Tongue (tissue), 2 donors: ENCODE data around the gene MUTYH. TPM values are rescaled to one million over a fixed set of nuclear protein-coding genes. Genes with fewer than 3 reads are reported as not detected.
"Not testable (repeated sequence)": the region's sequence is repeated elsewhere in the genome, so short reads cannot be mapped to it uniquely, and the experiment has no call there.

Source experiments
- DNase-seq: peaks from one replicate; pipeline ENCODE4 v3.0.0-alpha.2; 2015
- total RNA-seq: library from RNA; depleted of rRNA; stranded (reverse); fragments of >200 nt; gene quantifications from one replicate; pipeline ENCODE4 v1.2.3, GENCODE V29; 2014

The MUTYH gene
- total RNA-seq, 1 donor from 2014 or later = 15.9 TPM

DNA sequence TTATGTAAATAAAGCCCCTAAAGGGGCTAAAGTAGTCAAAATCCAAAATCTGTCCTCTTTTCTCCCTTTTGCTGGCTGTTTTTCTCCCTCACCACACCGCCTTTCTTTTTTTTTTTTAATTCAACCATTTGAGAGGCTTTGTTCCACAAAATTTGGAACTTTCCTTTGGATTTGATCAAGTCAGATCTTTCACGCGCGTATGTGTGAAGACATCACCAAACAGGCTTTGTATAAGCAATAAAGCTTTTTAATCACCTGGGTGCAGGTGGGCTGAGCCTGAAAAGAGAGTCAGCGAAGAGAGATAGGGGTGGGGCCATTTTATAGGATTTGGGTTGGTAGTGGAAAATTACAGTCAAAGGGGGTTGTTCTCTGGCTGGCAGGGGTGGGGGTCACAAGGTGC lies 18.8 kb downstream of the MUTYH start:
- no peak for DNase-seq

GRCh38 chr1:45319761-45320160 lies 20.5 kb downstream of the MUTYH start:
- no peak for DNase-seq

GRCh38 chr1:45317166-45317565 lies 23.1 kb downstream of the MUTYH start:
- no peak for DNase-seq

- DNase-seq = no peak
Observed at GRCh38 chr1:45314266-45314665, 26.0 kb downstream of the MUTYH start.

GRCh38 chr1:45306905-45307304 lies 33.3 kb downstream of the MUTYH start:
- no peak for DNase-seq

GRCh38 chr1:45306319-45306718 lies 33.9 kb downstream of the MUTYH start:
- DNase-seq = no peak

DNA sequence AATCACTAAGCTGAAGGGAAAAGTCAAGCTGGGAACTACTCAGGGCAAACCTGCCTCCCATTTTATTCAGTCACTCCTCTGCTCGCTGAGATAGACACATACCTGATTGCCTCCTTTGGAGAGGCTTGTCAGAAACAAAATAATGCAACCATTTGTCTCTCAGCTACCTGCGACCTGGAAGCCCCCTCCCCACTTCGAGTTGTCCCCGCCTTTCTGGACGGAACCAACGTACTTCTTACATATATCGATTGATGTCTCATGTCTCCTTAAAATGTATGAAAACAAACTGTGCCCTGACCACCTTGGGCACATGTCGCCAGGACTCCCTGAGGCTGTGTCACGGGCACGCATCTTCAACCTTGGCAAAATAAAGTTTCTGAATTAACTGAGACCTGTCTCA lies 35.0 kb downstream of the MUTYH start:
- DNase-seq = no peak

DNA sequence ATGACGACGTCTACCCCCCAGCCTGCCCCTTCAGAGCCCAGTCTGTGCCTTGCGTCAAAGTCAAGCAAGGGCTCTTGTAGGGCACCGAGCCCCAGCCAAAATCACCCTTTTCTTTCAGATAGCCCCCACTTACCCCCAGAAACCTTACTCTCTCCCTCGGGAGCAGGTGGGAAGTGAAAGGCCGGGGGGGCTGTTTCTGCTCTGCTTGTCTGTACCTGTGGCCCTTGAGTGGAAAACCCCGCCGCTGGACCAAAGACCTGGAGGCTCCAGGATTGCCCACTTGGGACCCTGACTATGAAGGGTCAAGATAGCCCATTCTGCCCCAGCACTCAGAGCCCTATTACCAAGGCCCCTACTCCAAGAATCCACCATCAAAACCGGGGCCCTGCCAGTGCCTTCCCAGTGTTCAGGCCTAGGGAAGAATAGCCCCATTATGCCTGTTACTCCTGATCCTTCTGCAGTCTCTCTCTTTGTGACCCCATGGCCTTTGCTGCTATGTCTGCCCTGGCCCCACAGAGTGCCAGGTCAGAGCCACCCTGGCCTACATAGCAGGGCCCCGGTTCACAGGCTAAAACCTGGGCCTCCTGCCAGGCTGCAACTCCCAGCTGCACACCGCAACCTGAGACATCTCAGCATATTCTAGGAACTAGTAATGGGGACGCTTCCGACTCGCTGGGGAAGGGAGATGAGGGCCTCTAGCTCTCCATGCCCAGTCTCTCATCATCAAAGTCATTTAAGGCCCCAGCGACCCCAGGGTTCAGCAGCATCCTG lies 35.7 kb downstream of the MUTYH start:
- no peak for DNase-seq

DNA sequence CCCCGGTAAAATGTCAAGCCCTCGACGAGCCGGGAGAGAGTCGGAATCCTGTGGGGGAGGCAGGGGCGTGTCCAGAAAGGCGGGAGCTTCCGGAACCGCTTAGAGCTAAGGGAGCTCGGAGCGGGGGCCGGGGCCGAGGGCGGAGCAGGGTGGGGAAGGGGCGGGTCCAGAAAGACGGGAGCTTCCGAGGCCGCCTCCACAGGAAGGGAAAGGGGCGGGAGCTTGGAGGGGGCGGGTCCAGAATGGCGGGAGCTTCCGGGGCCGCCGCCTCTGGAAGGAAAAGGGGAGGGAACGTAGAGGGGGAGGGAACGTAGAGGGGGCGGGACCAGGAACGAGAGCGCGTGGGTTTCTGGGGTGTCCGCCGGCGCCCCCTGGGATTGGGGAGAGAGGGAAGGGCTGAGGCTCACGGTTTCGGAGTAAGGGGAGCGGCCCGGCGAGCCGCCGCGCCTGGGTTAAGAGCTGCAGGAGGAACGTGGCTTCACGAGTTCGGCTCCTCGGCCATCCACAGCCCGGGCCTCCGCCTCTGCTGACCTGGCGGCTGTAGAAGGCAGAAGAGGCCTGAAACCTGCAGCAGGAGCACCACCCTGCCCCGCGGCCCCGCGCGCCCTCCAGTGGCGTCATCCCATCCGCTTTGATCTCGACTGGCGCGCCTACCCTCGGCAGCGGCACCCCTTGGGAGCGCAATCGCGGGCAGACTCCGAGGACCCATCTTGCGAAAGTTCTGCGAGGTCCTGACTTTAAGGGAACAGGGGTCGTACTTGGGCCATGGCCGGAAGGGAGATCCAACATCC lies 36.5 kb downstream of the MUTYH start:
- DNase-seq = peak; percentile 99

DNA sequence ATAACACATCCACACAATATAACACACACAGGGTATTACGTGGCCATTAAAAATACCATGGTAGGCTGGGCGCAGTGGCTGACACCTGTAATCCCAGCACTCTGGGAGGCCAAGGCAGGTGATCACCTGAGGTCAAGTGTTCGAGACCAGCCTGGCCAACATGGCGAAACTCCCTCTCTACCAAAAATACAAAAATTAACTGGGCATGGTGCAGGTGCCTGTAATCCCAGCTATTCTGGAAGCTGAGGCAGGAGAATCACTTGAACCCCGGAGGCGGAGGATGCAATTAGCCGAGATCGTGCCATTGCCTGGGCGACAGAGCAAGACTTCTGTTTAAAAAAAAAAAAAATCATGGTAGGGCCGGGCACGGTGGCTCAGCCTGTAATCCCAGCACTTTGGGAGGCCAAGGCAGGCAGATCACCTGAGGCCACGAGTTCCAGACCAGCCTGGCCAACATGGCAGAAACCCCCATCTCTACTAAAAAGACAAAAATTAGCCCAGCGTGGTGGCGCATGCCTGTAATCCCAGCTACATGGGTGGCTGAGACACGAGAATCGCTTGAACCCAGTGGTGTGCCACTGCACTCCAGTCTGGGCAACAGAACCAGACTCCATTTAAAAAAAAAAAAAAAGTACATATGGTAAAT lies 37.6 kb downstream of the MUTYH start:
- DNase-seq = no peak

- DNase-seq = no peak
Observed at GRCh38 chr1:45300669-45300997, 39.6 kb downstream of the MUTYH start.

GRCh38 chr1:45299981-45300668 lies 40.1 kb downstream of the MUTYH start:
- DNase-seq = peak; percentile 87

- no peak for DNase-seq
Observed at GRCh38 chr1:45299296-45299695, 40.9 kb downstream of the MUTYH start.

DNA sequence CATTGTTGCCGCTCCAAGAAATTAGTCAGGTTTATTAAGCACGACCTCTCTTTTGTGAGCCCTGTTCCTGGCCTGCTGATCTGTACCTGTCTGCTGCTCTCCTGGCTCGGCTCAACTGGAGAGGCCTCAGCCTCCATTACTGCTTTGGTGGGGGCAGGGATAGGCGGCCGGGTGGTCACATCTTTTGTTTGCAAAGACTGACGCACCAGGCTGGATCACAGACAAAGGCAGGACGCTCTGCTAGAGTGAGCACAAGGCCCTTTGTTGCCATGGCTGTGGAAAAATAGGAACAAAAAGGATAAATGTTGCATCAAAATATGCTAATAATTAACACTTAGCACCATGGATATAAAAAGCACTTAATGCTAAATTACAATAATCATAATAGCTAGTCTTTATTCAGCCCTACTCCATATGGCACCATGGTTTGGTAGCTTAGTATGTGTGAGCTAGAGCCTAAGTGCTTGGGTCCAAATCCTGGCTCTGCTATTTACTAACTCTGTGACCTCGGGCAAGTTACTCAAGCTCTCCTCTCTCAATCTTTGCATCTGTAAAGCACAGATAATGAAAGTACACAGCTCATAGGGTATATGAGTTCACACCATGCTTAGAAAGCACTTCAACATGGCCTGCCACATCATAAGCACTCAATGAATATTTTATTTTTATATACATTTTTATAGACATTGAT lies 42.4 kb downstream of the MUTYH start:
- no peak for DNase-seq

DNA sequence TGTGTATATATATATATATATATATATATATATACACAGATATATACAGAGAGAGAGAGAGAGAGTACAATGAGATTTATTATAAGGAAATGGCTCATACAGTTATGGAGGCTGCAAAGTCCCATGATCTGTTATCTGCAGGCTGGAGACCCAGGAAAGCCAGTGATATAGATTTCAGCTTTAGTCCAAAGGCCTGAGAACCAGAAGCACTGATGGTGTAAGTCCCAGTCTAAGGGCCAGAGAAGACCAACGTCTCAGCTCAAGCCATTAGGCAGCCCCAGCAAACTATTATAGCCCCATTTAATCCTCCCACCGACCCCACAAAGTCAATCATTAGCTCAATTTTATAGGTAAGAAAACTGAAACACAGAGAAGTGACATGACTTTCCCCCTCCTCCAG lies 48.5 kb downstream of the MUTYH start:
- DNase-seq = no peak

DNA sequence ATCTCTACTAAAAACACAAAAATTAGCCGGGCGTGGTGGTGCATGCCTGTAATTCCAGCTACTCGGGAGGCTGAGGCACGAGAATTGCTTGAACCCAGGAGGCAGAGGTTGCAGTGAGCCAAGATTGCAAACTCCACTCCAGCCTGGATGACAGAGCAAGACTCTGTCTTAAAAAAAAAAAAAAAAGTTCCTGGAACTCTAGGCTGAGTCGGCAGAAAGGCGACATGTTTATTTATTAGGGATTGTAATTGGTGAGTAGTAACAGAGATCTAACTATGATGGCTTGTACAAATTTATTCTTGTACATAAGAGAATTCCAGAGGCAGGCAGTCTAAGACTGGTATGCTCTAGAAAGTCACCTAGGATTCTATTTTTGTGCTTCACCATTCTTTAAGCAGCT lies 49.2 kb downstream of the MUTYH start:
- DNase-seq = not testable (repeated sequence)

DNA sequence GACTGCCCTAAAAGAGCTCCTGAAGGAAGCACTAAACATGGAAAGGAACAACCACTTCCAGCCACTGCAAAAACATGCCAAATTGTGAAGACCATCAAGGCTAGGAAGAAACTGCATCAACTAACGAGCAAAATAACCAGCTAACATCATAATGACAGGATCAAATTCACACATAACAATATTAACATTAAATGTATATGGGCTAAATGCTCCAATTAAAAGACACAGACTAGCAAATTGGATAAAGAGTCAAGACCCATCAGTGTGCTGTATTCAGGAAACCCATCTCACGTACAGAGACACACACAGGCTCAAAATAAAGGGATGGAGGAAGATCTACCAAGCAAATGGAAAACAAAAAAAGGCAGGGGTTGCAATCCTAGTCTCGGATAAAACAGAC lies 53.7 kb downstream of the MUTYH start:
- DNase-seq = not testable (repeated sequence)

GRCh38 chr1:45284858-45285257 lies 55.4 kb downstream of the MUTYH start:
- DNase-seq = not testable (repeated sequence)

DNA sequence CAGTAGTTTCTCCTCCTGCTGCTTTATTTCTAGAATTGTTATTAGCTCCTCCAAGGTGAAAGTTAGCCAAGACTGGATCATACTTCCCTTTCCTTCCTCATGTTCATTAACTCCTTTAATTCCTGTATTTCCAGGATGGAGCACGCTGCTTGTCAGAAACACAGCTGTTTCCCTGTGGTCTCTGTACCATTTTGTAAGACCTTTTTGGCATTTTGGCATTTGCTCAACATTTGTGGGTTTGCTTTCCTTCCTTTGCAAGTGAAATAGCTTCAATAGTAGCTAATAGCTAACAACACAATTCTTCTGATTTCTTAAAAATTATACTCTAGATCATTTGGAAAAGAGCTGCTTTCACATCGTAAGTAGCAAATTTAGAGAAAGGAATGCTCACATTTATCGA lies 57.9 kb downstream of the MUTYH start:
- DNase-seq = no peak
